GM12874 (cell line): Measurements from ENCODE around the gene NDRG3.

Experiments used
- TF ChIP-seq, protein P1 (sequence below): IDR thresholded peaks from 2 replicates; pipeline ENCODE4 v1.5.1; 2011; ENCODE audit warnings: low read depth, mild to moderate bottlenecking, control low read depth, low read length, moderate library complexity; ENCODE audit not compliant: insufficient read depth

NDRG3 gene

DNA sequence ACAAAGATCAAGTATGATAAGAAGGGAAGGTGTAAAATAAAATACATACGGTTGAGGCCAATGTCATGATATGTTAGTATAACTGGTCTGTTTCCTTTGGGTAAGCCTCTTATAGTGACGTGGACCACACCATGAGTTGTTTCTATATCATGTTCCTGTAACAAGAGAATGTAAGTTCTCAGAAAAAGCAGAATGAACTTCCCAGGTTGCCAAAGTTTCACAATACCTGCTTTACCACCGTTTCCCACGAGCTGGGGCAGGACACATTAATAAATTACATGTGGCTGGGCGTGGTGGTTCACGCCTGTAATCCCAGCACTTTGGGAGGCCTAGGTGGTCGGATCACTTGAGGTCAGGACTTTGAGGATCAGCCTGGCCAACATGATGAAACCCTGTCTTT, 57.3 kb downstream of the NDRG3 start:
- TF ChIP-seq, protein P1, sequence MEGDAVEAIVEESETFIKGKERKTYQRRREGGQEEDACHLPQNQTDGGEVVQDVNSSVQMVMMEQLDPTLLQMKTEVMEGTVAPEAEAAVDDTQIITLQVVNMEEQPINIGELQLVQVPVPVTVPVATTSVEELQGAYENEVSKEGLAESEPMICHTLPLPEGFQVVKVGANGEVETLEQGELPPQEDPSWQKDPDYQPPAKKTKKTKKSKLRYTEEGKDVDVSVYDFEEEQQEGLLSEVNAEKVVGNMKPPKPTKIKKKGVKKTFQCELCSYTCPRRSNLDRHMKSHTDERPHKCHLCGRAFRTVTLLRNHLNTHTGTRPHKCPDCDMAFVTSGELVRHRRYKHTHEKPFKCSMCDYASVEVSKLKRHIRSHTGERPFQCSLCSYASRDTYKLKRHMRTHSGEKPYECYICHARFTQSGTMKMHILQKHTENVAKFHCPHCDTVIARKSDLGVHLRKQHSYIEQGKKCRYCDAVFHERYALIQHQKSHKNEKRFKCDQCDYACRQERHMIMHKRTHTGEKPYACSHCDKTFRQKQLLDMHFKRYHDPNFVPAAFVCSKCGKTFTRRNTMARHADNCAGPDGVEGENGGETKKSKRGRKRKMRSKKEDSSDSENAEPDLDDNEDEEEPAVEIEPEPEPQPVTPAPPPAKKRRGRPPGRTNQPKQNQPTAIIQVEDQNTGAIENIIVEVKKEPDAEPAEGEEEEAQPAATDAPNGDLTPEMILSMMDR = no peak

DNA sequence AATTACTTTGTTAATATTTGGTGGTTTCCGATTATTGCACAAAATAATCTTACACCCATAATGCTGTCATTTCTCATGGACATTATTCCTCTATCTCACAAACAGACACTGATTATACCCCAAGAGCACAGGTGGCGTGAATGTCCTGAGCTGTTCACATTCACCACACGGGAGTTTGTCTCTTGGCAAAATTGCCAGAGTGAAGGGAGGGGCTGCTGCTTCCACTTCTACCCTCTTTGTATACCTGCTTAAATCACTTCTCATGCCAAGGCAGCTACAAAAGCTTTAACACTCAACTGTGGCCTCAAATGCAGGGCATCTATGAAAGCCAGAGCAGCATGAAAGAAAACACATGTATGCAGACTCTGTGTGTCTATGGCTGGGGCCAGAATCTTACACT, 58.0 kb downstream of the NDRG3 start:
- TF ChIP-seq, protein P1 = no peak

- TF ChIP-seq, protein P1 = no peak
Measured at GRCh38 chr20:36686944-36687343, 58.9 kb downstream of the NDRG3 start.

DNA sequence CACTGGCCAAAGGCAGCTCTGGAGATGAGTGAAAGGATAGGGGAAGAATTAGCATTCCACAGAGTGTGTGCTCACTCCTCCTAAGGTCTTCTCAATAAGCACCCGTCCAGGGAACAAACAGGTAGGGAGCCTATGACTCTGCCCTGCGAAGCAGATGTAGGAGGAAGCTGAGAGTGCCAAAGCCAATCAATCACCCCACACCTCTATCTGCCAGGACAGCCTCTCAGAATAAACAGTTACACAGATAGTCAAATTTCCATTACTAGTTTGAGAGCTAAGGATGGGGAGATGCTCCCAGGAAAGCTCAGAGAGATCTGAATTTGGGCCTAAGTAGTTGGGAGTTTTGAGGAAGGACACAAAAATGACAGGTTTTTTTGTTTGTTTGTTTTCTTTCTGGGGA, 59.4 kb downstream of the NDRG3 start:
- TF ChIP-seq, protein P1 = no peak

GRCh38 chr20:36684747-36685146, 61.1 kb downstream of the NDRG3 start:
- TF ChIP-seq, protein P1 = no peak

DNA sequence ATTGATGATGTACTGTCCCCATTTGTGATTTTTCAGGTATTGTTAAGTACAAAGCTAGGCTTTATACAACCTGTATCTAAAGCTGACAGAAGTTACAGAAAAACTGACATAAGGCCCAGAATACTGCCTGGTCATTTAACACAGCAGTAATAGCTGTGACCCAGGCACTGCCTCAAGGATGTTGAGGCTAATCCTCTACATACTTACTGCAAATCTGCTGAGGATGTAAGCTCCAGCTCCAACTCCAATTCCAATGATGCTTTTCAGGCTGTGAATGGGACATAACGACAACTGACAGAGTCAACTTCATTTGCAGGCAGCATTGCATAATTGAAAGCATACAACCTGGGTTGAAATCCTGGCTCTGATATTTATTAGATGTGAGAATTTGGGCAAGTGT, 63.6 kb downstream of the NDRG3 start:
- TF ChIP-seq, protein P1 = no peak

- TF ChIP-seq, protein P1 = no peak
Measured at GRCh38 chr20:36677422-36677771, 68.5 kb downstream of the NDRG3 start.
